ENCODE measurements around the gene TPSD1. TPM values are rescaled to one million over a fixed set of nuclear protein-coding genes. Genes with fewer than 3 reads are reported as not detected.
"Not testable (repeated sequence)": the region's sequence is repeated elsewhere in the genome, so short reads cannot be mapped to it uniquely, and the experiment has no call there.

The TPSD1 gene
- polyA plus RNA-seq, 12 donors: 0.23 to 0.70 (median 0.51) TPM; not detected in 4

- no peak for DNase-seq
Observed at GRCh38 chr16:1281517-1281916, 25.6 kb downstream of the TPSD1 start.

- DNase-seq: no peak
Observed at GRCh38 chr16:1282324-1282973, 26.6 kb downstream of the TPSD1 start.

- no peak for DNase-seq
Observed at GRCh38 chr16:1283296-1283695, 27.4 kb downstream of the TPSD1 start.

- DNase-seq: no peak
Observed at GRCh38 chr16:1283996-1284616, 28.2 kb downstream of the TPSD1 start.

GRCh38 chr16:1285669-1286512 is 30.0 kb downstream of the TPSD1 start:
- no peak for DNase-seq

- DNase-seq: no peak
Observed at GRCh38 chr16:1286513-1287094, 30.7 kb downstream of the TPSD1 start.

GRCh38 chr16:1287982-1288670 is 32.3 kb downstream of the TPSD1 start:
- DNase-seq: no peak

- no peak for DNase-seq
Observed at GRCh38 chr16:1288813-1289476, 33.1 kb downstream of the TPSD1 start.

GRCh38 chr16:1289477-1289866 is 33.6 kb downstream of the TPSD1 start:
- DNase-seq: no peak

- DNase-seq: no peak
Observed at GRCh38 chr16:1290063-1290501, 34.2 kb downstream of the TPSD1 start.

GRCh38 chr16:1290860-1291575 is 35.1 kb downstream of the TPSD1 start:
- no peak for DNase-seq

- DNase-seq: no peak
Observed at GRCh38 chr16:1291576-1291974, 35.7 kb downstream of the TPSD1 start.

- not testable (repeated sequence) for DNase-seq
Observed at GRCh38 chr16:1292208-1292607, 36.3 kb downstream of the TPSD1 start.

GRCh38 chr16:1292808-1293207 is 36.9 kb downstream of the TPSD1 start:
- DNase-seq: not testable (repeated sequence)

- DNase-seq: no peak
Observed at GRCh38 chr16:1293921-1294656, 38.2 kb downstream of the TPSD1 start.

GRCh38 chr16:1295465-1295864 is 39.6 kb downstream of the TPSD1 start:
- DNase-seq: no peak

- not testable (repeated sequence) for DNase-seq
Observed at GRCh38 chr16:1296688-1297017, 40.8 kb downstream of the TPSD1 start.

- DNase-seq: no peak
Observed at GRCh38 chr16:1297018-1297696, 41.3 kb downstream of the TPSD1 start.

GRCh38 chr16:1298406-1298805 is 42.5 kb downstream of the TPSD1 start:
- no peak for DNase-seq

Measured in muscle of arm (tissue), 12 donors.